Lung microvascular endothelial cell (primary cell): ENCODE results near the gene DCAF11. TPM values are rescaled to one million over a fixed set of nuclear protein-coding genes. Genes with fewer than 3 reads are reported as not detected.

Experiments
- DNase-seq, 2 donors: peaks; one replicate each; pipeline versions ENCODE4 v3.0.0 to v3.0.0-alpha.2; 2010; ENCODE audit warnings: low read depth in 2 of 2
- total RNA-seq: library from RNA; depleted of rRNA; stranded (reverse); fragments of >200 nt; gene quantifications from 2 replicates; pipeline ENCODE4 v1.2.1, GENCODE V29; 2014

The DCAF11 gene
- total RNA-seq, 1 donor from 2014 or later, result 77.8 TPM

GRCh38 chr14:24138396-24139271 lies 24.1 kb downstream of the DCAF11 start:
- DNase-seq, result no peak

- no peak for DNase-seq
These were observed 24.8 kb downstream of the DCAF11 start for GRCh38 chr14:24139272-24139934.

DNA sequence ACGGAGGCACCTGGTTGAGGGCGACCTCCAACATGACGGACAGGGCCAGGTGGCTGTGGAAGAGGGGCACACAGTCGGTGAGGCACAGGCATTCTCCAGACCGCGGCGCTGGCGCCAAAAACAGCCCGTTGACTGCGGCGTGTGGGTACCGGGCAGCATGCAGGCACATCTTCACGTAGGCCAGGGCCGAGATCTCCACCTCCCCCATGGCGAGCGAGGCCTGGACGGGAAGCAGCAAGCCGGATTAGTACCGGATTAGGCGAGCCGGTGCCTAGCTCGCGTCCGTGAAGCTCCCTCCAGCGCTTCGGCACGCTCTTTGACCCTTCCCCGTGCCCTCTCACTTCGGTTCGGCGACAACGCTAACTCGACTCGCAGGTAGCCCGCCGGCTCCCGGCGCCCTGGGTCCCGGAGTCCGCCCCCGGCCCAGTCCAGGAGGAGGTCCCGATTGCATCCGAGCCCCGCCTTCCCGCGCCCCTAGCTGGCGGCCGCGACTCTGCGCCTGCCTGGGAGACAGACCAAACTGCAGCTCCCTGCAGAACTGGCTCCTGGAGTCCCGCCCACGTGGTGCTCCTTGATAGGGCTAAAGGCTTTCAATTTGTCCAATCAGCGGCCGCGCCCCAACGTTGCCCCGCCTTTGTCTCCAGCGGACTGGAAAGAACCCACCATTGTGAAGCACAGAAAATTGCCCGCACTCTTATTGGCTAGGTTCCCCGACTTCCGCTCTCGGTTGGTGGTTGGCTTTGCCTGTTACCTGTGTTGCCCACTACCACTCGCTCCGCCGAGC lies 26.7 kb downstream of the DCAF11 start, which contains the start of gene EMC9:
TSS of gene EMC9 (minus strand) at position 495 of the 784 bp plus-strand sequence. CDS start at position 208, 287 bp downstream.
- peak; percentile 99 for DNase-seq

DNA sequence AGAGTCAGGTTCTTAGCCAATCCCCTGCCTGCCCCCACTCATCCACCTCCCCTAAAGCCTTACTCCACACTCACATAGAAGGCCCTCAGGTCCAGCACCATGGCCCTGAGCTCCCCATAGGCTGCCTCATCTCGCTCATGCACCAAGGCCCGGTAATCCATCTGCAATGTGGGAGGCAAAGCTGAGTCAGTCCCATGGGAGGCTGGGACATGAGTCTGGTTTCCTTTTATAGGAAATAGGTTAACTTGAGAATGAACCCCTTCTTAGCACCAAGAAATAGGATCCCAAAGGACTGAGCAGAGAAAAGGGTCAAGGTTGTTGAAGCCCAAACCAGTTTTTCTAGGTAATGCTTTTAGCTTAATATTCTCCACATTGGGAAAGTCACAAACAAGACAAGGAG lies 28.9 kb downstream of the DCAF11 start:
- no peak for DNase-seq

- no peak for DNase-seq
These were observed 29.9 kb downstream of the DCAF11 start for GRCh38 chr14:24144451-24144850.

DNA sequence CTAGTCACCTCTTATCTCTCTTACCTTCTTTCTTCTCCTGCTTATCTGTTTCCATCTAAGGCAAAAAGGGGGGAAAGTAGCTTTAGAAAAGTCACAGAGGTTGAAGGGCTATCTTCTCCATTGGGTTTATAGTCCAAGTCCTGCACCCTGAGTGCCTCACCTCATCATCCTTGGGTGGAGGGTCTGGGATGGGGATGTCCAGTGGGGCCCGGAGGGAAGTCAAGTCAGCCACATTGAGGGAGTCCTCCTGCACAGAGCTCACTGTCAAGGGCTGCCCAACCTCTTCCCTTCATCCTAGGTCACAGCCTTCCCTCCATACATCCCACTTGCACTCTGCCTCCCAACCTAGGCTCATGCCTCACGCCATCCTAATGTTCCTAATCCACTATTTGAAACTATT lies 30.6 kb downstream of the DCAF11 start:
- DNase-seq, result no peak

- DNase-seq, result peak in 1 of 2 donors; percentile 8
These were observed 31.3 kb downstream of the DCAF11 start for GRCh38 chr14:24145690-24146452.

DNA sequence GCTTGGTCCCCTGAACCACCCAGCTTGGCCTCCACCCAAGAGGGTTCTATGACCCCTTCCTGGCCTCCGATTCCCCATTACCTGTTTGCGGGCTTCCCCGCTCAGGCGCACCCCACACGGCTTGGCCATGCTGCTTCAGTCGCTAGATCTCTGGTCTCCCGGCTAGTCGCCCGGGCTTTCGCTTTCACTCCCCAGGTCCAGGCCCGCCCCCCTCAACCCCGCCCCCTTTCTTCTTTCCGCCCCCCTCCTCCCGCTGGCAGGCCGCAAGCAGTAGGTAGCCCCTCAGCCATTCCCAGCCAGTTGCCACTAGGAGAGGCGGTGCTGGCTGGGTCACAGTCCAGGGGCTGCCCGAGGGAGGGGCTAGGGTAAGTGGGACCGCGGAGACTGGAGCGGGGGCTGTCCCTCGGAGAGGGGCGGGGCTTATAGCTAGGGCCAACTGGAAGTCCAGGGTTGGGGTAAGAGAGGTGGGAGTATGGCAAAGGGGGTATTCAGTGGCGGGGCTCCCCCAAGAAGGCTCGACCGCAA lies 31.9 kb downstream of the DCAF11 start, which contains the start of gene PSME2:
TSS of gene PSME2 (minus strand) at position 158 of the 525 bp plus-strand sequence. CDS start at position 129, 29 bp downstream.
- peak; percentile 98 for DNase-seq

GRCh38 chr14:24146978-24147760 lies 32.6 kb downstream of the DCAF11 start, which contains the start of gene RNF31:
Gene RNF31, plus strand, starts transcription at chr14:24147498. Its CDS starts 201 bp downstream, at chr14:24147699.
- peak; percentile 97 to 98 for DNase-seq

DNA sequence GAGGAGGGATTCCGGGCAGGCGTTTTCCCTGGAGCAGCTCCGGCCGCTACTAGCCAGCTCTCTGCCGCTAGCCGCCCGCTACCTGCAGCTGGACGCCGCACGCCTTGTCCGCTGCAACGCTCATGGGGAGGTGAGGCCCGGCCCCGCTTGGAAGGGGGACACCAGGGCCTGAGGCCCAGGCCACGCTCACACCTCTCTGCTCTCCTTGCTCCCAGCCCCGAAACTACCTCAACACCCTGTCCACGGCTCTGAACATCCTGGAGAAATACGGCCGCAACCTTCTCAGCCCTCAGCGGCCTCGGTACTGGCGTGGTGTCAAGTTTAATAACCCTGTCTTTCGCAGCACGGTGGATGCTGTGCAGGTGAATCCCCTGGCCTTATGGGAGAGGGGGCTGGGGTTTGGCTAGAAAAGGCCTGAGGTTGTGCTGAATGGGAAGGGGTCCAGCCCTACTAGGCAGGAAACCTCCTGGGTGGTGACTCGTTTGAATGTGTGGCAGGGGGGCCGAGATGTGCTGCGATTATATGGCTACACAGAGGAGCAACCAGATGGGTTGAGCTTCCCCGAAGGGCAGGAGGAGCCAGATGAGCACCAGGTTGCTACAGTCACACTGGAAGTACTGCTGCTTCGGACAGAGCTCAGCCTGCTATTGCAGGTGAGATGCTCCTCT lies 33.3 kb downstream of the DCAF11 start:
- no peak for DNase-seq

GRCh38 chr14:24149302-24149969 lies 34.9 kb downstream of the DCAF11 start:
- DNase-seq, result no peak

GRCh38 chr14:24150061-24150460 lies 35.5 kb downstream of the DCAF11 start:
- no peak for DNase-seq

DNA sequence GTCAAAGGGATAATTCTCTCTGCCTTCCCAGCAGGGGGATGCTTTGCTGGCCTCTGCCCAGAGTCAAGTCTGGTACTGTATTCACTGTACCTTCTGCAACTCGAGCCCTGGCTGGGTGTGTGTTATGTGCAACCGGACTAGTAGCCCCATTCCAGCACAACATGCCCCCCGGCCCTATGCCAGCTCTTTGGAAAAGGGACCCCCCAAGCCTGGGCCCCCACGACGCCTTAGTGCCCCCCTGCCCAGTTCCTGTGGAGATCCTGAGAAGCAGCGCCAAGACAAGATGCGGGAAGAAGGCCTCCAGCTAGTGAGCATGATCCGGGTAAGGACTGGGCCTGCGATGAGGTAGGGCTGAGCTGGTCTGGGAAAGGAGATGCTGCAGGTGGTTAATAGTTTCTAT lies 36.0 kb downstream of the DCAF11 start:
- DNase-seq, result no peak

GRCh38 chr14:24150993-24151392 lies 36.4 kb downstream of the DCAF11 start:
- no peak for DNase-seq

DNA sequence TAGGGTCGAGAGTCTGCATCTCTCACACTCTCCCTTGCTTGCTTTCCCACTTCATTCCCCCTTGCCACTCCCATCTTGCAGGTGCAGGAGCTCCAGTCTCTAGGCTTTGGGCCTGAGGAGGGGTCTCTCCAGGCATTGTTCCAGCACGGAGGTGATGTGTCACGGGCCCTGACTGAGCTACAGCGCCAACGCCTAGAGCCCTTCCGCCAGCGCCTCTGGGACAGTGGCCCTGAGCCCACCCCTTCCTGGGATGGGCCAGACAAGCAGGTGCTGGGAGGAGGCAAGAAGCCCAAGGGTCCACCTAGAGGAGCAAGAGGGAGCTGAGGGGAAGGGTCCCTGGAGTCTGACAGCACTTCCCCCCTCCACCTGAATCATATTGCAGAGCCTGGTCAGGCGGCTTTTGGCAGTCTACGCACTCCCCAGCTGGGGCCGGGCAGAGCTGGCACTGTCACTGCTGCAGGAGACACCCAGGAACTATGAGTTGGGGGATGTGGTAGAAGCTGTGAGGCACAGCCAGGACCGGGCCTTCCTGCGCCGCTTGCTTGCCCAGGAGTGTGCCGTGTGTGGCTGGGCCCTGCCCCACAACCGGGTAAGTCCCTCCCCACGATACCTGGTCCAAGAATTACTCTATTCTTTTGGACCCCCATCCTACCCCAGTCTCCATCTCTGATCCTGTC lies 37.0 kb downstream of the DCAF11 start:
- DNase-seq, result no peak

DNA sequence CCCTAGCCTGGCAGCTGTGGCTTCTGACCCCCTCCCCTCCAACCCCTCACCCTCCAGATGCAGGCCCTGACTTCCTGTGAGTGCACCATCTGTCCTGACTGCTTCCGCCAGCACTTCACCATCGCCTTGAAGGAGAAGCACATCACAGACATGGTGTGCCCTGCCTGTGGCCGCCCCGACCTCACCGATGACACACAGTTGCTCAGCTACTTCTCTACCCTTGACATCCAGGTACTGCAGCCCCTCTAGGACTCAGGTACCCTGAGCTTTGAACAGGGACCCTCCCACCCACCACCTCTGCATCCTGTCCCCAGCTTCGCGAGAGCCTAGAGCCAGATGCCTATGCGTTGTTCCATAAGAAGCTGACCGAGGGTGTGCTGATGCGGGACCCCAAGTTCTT lies 40.5 kb downstream of the DCAF11 start:
- DNase-seq, result no peak

- no peak for DNase-seq
These were observed 42.3 kb downstream of the DCAF11 start for GRCh38 chr14:24156840-24157239.

- no peak for DNase-seq
These were observed 42.8 kb downstream of the DCAF11 start for GRCh38 chr14:24157331-24157730.
